Hindlimb muscle (tissue), 1 donor: ENCODE results near the gene ESYT2. TPM values are rescaled to one million over a fixed set of nuclear protein-coding genes. Genes with fewer than 3 reads are reported as not detected.
A peak's percentile ranks its signal among the peaks of the same experiment; 100 is the strongest.
"Not testable (repeated sequence)": the region's sequence is repeated elsewhere in the genome, so short reads cannot be mapped to it uniquely, and the experiment has no call there.

Experiments
- DNase-seq: peaks from one replicate; pipeline ENCODE4 v3.0.0-alpha.2; 2013
- polyA plus RNA-seq: library from polyadenylated mRNA; unstranded; fragments of 120-200 nt; gene quantifications from one replicate; pipeline ENCODE4 v1.2.1, GENCODE V29; 2013; ENCODE audit not compliant: insufficient read length

ESYT2 gene
- polyA plus RNA-seq, result 31.7 TPM

GRCh38 chr7:158829342-158830210 is at the start of gene ESYT2:
Gene ESYT2, minus strand, starts transcription at chr7:158829509. Its CDS starts 91 bp downstream, at chr7:158829418.
- DNase-seq, result peak; percentile 99

- DNase-seq, result not testable (repeated sequence)
Measured at GRCh38 chr7:158878151-158879079, 49.1 kb upstream of the ESYT2 start.

GRCh38 chr7:158876984-158877383 is 47.7 kb upstream of the ESYT2 start:
- DNase-seq, result no peak

- DNase-seq, result no peak
Measured at GRCh38 chr7:158869876-158870275, 40.6 kb upstream of the ESYT2 start.

- no peak for DNase-seq
Measured at GRCh38 chr7:158868764-158869410, 39.6 kb upstream of the ESYT2 start.

GRCh38 chr7:158867214-158867984 is 38.1 kb upstream of the ESYT2 start:
- no peak for DNase-seq

GRCh38 chr7:158865977-158866376 is 36.7 kb upstream of the ESYT2 start:
- no peak for DNase-seq

GRCh38 chr7:158865462-158865922 is 36.2 kb upstream of the ESYT2 start:
- no peak for DNase-seq

GRCh38 chr7:158864833-158865232 is 35.5 kb upstream of the ESYT2 start:
- no peak for DNase-seq

- DNase-seq, result no peak
Measured at GRCh38 chr7:158864507-158864820, 35.2 kb upstream of the ESYT2 start.

GRCh38 chr7:158863611-158864506 is 34.5 kb upstream of the ESYT2 start:
- peak; percentile 71 for DNase-seq

GRCh38 chr7:158862985-158863610 is 33.8 kb upstream of the ESYT2 start:
- peak; percentile 18 for DNase-seq

GRCh38 chr7:158861936-158862704 is 32.8 kb upstream of the ESYT2 start:
- no peak for DNase-seq

- no peak for DNase-seq
Measured at GRCh38 chr7:158861004-158861787, 31.9 kb upstream of the ESYT2 start.

- no peak for DNase-seq
Measured at GRCh38 chr7:158860394-158860793, 31.1 kb upstream of the ESYT2 start.

GRCh38 chr7:158858592-158859503 is 29.5 kb upstream of the ESYT2 start:
- DNase-seq, result no peak

GRCh38 chr7:158856883-158857668 is 27.8 kb upstream of the ESYT2 start:
- DNase-seq, result no peak
